NCI-H187 treated with DMSO at 0.1 percent for 48 hours (cell line): Measurements from ENCODE around the gene EIF5A.

Experiments
- DNase-seq: peaks from one replicate; lab custom pipeline; 2025; lab: John Stamatoyannopoulos, UW

Gene EIF5A

DNA sequence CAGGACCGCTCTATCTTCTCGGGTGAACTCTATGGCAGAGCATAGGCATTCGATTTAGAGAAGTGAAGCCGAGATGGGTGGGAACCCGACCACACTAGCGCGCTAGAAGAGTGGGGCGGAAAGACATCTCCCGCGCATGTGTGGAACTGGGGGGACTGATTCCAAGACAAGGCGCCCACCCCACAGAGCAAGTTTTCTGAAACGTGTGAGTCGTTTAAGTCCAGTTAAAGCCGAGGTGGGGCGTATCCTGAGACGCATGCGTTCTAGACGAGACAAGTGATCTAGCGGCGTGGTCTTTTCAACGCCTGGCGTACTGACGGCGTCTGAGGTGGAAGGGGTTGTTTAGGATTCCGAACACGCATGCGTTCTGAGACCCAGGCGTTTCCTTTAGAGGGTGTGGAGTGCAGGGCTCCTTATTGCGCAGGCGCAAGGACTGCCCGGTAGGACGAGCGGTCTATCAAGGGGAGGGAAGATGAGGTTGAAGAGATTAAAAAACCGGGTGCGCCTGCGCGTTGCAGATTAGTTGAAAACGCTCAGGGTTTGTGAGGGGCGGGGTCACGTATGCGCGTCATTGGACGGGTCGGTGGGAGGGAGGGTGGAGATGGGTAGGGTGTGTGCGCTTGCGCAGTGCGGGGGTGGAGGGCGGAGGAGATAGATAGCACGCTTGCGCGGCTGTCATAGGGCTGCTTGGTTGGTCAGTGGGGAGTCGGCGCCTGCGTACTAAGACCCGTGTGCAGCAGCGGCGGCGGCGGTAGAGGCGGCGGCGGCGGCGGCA is at the start of gene EIF5A:
TSS of gene EIF5A (plus strand) at position 718 of the 775 bp plus-strand sequence. CDS start 2,008 bp downstream, outside the sequence.
- DNase-seq: peak; percentile 89

DNA sequence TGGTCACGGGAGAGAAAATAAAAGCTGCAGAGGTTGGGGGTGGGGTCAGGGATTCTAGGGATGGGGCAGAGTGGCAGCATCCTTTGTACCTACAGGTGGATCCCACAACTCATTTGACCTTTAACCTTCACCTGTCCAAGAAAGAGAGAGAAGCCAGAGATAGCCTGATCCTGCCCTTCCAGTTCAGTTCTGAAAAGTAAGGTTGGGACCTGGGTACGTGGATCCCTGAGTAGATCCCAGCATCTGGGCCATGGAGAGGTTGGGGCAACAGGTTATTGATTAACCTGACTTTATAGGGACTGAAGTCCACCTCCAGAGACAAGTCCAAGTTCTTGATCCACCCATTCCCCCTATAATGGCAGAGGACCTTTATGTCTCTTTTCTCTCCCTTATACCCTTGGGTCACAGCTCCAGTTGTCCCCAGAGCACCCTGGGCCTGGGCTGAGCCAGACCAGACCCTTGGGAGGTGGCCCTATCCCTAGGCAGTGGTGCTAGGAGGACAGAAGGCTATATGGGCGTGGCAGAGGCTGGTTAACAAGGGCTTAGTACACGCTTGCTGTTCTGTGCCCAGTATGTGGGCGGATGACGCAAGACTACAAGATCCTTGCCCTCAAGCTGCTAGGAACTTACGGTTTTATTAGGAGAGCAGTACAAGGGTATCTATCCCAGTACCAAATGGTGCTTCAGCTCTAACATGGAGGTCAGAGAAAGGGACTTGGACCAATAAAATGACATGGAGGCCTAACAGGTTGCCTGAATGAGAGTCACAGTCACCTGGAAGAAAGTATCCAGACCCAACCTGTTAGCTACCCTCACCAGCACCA is 48.5 kb upstream of the EIF5A start:
- DNase-seq: no peak

GRCh38 chr17:7259555-7259889 is 47.9 kb upstream of the EIF5A start:
- no peak for DNase-seq

DNA sequence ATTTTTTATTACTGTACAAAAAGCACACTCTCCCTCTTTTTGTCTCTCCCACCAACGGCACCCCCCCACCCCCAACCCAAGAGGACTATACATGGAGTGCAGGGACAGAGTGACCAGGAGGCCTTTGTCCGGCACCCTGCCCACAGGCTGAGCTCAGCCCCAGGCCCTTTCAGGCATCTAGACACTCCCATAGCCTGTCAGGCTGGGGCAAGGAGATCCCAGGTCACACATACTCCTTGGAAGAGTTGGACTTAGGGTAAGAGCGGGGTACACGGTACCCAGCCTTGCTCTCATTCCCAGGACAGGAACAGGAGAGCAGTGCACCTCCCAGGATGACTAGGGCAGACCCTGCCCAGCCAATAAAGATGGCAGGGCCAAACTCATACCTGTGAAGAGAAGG is 47.3 kb upstream of the EIF5A start:
- no peak for DNase-seq

DNA sequence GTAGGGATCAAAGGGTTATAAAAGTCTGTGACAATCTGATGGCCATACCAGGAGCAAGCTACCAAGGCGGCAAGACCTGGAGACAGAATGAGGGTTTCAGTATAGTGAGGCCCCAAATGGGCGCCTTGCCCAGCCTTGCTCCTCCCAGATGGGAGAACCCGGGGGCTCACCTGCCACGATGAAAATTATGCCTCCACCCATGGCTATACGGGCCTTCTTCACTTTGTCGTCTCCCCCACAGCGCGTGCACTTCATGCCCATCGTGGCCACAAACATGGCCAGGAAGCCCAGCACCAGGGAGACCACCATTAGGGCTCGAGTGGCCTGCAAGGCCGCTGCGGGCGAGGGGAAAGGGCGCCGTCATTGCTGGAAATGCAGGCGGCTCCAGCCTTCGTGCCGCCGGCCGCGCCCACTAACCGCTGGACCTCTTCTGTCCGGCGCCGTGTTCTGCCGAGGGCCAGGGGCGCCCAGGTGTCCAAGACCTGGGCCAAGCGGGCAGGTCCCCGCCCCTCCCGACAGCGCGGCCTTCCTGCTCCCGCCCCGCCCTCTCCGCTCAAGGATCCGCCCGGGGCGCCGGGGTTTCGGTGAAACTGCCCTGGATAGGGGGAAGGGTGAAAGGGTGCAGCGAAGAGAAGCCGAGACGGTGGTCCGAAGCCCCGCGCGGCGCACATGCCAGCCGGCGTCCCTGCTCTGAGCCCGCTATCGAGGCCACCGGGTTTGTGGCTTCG is 46.6 kb upstream of the EIF5A start:
- DNase-seq: no peak

- DNase-seq: no peak
These were observed 45.8 kb upstream of the EIF5A start for GRCh38 chr17:7261379-7262191.

- DNase-seq: peak; percentile 29
These were observed 45.1 kb upstream of the EIF5A start, which contains the start of gene CLDN7 for GRCh38 chr17:7262192-7262934. TSS of gene CLDN7 (minus strand) at chr17:7262478. CDS start at chr17:7262043, 435 bp downstream.

DNA sequence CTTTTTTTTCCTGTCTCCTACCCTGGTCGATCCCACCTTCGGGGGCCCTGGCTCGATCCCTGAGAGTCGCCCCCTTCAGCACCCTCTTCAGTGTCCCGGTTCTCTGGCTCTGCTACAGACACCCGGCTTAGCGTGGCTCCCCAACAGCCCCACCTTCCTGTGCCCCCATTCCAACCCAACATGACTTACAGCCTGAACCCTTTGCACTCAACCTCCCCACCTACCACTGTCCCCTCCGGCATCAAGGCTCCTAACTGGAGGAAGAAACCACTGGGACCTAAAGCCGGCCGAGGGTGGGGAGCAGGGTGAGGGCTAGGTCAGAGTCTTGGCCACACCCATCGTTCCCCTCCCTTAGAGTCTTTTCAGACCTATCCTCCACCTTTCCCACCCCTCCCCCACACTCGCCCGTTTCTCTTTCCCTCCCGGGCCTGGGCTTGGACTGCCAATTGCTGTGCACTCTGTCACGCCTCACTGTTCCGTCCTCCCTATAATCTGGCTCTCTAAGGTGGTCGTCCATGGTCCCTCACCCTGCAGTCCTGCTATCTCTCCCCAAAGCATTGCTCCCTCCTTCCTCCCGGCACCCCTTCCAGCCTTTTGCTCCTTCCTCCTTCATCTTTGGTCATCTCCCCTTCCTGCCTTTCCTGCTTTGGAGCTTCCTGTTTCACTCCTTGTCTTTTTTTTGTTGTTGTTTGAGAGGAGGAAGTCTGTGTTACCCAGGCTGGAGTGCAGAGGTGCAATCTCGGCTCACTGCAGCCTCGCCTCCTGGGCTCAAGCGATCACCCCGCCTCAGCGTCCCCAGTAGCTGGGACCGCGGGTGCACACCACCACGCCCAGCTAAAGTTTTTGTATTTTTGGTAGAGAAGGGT is 44.3 kb upstream of the EIF5A start:
- no peak for DNase-seq

DNA sequence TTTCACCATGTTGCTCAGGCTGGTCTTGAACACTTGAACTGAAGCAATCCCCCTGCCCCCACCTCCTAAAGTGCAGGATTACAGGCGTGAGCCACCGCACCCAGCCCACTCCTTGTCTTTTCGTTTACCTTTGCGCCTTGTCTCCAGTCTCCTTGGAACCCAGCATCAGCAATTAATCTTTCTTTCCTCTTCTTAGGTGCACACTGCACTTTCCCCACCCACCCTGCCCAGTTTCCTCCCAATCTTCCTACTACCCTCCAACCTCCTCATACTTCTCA is 43.7 kb upstream of the EIF5A start:
- no peak for DNase-seq

GRCh38 chr17:7266784-7267183 is 40.6 kb upstream of the EIF5A start:
- DNase-seq: no peak

GRCh38 chr17:7279448-7279847 is 28.0 kb upstream of the EIF5A start:
- no peak for DNase-seq

GRCh38 chr17:7280519-7281073 is 26.8 kb upstream of the EIF5A start:
- DNase-seq: no peak

GRCh38 chr17:7281074-7281952 is 26.1 kb upstream of the EIF5A start, which contains the start of gene SLC2A4:
TSS of gene SLC2A4 (plus strand) at chr17:7281718. CDS start at chr17:7281935, 217 bp downstream.
- peak; percentile 61 for DNase-seq

DNA sequence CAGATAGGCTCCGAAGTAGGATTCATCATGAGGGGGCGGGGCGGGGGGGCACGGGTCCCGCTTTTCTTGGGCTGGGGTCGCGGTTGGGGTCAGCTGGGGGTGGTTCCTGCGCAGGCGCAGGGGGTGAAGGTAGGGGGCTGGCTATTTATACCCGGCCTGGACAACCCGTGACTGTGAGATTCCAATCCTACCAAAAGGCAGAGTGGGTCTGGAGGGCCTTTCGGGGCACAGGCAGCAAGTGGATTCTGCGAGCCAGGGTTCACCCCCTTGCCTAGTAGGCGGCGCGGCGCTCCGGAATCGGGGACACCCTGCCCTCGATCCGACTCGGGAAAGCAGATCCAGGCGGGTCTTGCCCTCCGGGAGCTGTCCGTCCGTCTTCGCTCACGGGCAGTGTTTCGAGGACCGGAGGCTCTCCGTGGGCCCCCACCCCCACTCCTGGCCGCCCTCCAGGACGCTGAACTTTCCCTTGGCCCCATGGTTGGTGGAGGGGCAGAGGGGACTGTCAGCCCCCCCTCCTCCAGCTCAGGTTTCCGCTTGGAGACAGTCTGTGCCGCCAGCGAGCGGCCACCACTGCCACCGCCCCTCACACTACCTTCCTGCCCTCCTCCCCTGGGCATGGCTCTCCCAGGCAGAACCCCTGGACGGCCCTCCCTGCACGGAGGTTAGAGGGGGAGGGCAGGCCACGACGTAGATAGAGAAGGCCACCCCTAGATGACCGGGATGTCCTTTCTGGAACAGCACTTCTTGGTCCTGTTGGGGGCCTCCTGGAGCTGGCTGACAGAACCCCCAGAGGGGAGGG is 25.3 kb upstream of the EIF5A start:
- no peak for DNase-seq

DNA sequence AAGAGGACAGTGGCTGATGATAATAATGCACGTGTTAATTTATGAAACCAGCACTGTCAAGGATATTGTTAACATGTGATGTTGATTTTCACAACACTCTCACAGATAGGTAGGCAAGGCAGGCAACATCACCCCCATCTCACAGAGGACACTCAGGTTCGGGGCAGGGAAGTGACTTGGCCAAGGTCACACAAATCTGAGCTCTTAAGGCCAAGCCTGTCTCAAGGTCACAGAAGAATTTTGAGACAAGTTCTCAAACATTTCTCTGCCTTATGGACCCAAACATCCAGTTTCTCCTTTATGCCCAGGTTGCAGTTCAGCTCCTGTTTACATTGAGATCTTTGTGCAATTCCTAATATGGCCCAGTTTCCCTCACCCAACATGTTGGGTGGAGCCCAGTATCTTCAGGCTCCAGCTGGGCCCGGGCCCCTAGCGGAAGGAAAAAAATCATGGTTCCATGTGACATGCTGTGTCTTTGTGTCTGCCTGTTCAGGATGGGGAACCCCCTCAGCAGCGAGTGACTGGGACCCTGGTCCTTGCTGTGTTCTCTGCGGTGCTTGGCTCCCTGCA is 24.6 kb upstream of the EIF5A start:
- no peak for DNase-seq

DNA sequence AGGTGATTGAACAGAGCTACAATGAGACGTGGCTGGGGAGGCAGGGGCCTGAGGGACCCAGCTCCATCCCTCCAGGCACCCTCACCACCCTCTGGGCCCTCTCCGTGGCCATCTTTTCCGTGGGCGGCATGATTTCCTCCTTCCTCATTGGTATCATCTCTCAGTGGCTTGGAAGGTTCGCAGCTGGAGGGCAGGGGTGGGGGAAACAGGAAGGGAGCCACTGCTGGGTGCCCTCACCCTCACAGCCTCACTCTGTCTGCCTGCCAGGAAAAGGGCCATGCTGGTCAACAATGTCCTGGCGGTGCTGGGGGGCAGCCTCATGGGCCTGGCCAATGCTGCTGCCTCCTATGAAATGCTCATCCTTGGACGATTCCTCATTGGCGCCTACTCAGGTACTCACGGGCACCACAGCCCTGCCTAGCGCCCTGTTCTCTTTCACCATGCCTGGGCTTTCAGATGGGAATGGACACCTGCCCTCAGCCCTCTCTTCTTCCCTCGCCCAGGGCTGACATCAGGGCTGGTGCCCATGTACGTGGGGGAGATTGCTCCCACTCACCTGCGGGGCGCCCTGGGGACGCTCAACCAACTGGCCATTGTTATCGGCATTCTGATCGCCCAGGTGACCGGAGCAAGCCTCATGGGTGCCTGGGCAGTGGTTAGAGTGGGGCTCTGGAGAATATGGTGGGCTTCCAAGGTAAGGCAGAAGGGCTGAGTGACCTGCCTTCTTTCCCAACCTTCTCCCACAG is 23.8 kb upstream of the EIF5A start:
- DNase-seq: no peak

DNA sequence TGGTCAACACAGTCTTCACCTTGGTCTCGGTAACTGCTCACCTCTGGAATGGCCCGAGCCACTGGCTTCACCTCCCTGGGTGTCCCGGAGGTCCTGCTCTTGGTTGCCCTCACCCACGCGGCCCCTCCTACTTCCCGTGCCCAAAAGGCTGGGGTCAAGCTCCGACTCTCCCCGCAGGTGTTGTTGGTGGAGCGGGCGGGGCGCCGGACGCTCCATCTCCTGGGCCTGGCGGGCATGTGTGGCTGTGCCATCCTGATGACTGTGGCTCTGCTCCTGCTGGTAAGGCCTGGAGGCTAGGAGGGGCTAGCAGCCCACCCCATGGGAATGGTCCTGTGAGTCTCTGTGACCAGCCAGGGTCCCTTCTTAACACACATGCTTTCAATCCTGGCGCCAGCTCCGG is 22.5 kb upstream of the EIF5A start:
- DNase-seq: no peak
